H9 (cell line): Measurements from ENCODE around the gene HIGD2A. TPM values are rescaled to one million over a fixed set of nuclear protein-coding genes. Genes with fewer than 3 reads are reported as not detected.

Experiments
- DNase-seq: peaks from one replicate; pipeline ENCODE4 v3.0.0-alpha.2; 2017
- H2AFZ ChIP-seq: one replicate; pipeline ENCODE4 v1.6.1; 2013; ENCODE audit warnings: mild to moderate bottlenecking, low read length, control low read depth, moderate library complexity
- H2AK5ac ChIP-seq: 2 replicates; pipeline ENCODE4 v1.6.1; 2013; ENCODE audit warnings: low read length, control low read depth, mixed read lengths; ENCODE audit not compliant: insufficient read length
- H2BK120ac ChIP-seq: one replicate; pipeline ENCODE4 v1.6.1; 2013; ENCODE audit warnings: low read depth, mild to moderate bottlenecking, low read length, control low read depth, inconsistent platforms; ENCODE audit not compliant: poor library complexity, severe bottlenecking
- H2BK12ac ChIP-seq: 2 replicates; pipeline ENCODE4 v1.6.1; 2013; ENCODE audit warnings: low read length, control low read depth, mixed read lengths, low read depth; ENCODE audit not compliant: insufficient read length
- H2BK15ac ChIP-seq: 2 replicates; pipeline ENCODE4 v1.6.1; 2013; ENCODE audit warnings: low read depth, low read length, control low read depth
- H2BK20ac ChIP-seq: one replicate; pipeline ENCODE4 v1.6.1; 2013; ENCODE audit warnings: low read depth, mild to moderate bottlenecking, low read length, control low read depth, inconsistent platforms; ENCODE audit not compliant: poor library complexity, severe bottlenecking
- H2BK5ac ChIP-seq: 2 replicates; pipeline ENCODE4 v1.6.1; 2013; ENCODE audit warnings: low read length, control low read depth, mixed read lengths; ENCODE audit not compliant: insufficient read length
- H3K14ac ChIP-seq: 2 replicates; pipeline ENCODE4 v1.6.1; 2013; ENCODE audit warnings: low read length, control low read depth; ENCODE audit not compliant: insufficient read depth
- H3K18ac ChIP-seq: 2 replicates; pipeline ENCODE4 v1.6.1; 2013; ENCODE audit warnings: low read depth, mild to moderate bottlenecking, mixed read lengths, low read length, control low read depth; ENCODE audit not compliant: insufficient read length
- H3K23ac ChIP-seq: 2 replicates; pipeline ENCODE4 v1.6.1; 2013; ENCODE audit warnings: low read length, control low read depth, mixed read lengths, low read depth; ENCODE audit not compliant: insufficient read length
- H3K23me2 ChIP-seq: 2 replicates; pipeline ENCODE4 v1.6.1; 2013; ENCODE audit warnings: low read depth, mild to moderate bottlenecking, mixed read lengths, low read length, control low read depth; ENCODE audit not compliant: insufficient read length, poor library complexity, severe bottlenecking
- H3K27ac ChIP-seq: 2 replicates; pipeline ENCODE4 v1.5.1; 2013; ENCODE audit warnings: low read length, control low read depth, mixed read lengths, low read depth; ENCODE audit not compliant: insufficient read length
- H3K27me3 ChIP-seq: 2 replicates; pipeline ENCODE4 v1.6.1; 2013; ENCODE audit warnings: low read length, control low read depth, inconsistent platforms; ENCODE audit not compliant: insufficient read depth
- H3K4ac ChIP-seq: 2 replicates; pipeline ENCODE4 v1.6.1; 2013; ENCODE audit warnings: low read depth, mild to moderate bottlenecking, control low read depth, inconsistent platforms, low read length, moderate library complexity
- H3K4me1 ChIP-seq: 2 replicates; pipeline ENCODE4 v1.6.1; 2013; ENCODE audit warnings: low read length, control low read depth, inconsistent platforms; ENCODE audit not compliant: insufficient read depth
- H3K4me2 ChIP-seq: 2 replicates; pipeline ENCODE4 v1.6.1; 2013; ENCODE audit warnings: low read length, control low read depth, mixed read lengths; ENCODE audit not compliant: insufficient read length, insufficient read depth
- H3K56ac ChIP-seq: 2 replicates; pipeline ENCODE4 v1.6.1; 2013; ENCODE audit warnings: low read depth, mild to moderate bottlenecking, mixed read lengths, low read length, control low read depth; ENCODE audit not compliant: insufficient read length
- H3K79me1 ChIP-seq: 2 replicates; pipeline ENCODE4 v1.6.1; 2013; ENCODE audit warnings: low read depth, mild to moderate bottlenecking, moderate library complexity, low read length, control low read depth, inconsistent platforms; ENCODE audit not compliant: insufficient read depth, poor library complexity, severe bottlenecking
- H3K79me2 ChIP-seq: 2 replicates; pipeline ENCODE4 v1.6.1; 2013; ENCODE audit warnings: low read length, control low read depth, inconsistent platforms; ENCODE audit not compliant: insufficient read depth
- H3K9ac ChIP-seq: 2 replicates; pipeline ENCODE4 v1.6.1; 2013; ENCODE audit warnings: low read length, control low read depth, mixed read lengths; ENCODE audit not compliant: insufficient read length; ENCODE audit errors: extremely low read depth
- H3K9me3 ChIP-seq: one replicate; pipeline ENCODE4 v1.6.1; 2013; ENCODE audit warnings: low read depth, low read length, inconsistent platforms; ENCODE audit not compliant: control insufficient read depth
- H3T11ph ChIP-seq: one replicate; pipeline ENCODE4 v1.6.1; 2013; ENCODE audit warnings: mild to moderate bottlenecking, low read length, control low read depth, inconsistent platforms
- H4K20me1 ChIP-seq: one replicate; pipeline ENCODE4 v1.6.1; 2013; ENCODE audit not compliant: control insufficient read depth, insufficient read length, insufficient read depth
- H4K5ac ChIP-seq: 2 replicates; pipeline ENCODE4 v1.6.1; 2013; ENCODE audit warnings: low read depth, mild to moderate bottlenecking, mixed read lengths, low read length, control low read depth; ENCODE audit not compliant: insufficient read length
- H4K8ac ChIP-seq: replicated peaks from 2 replicates; pipeline ENCODE4 v1.6.1; 2013; ENCODE audit warnings: low read length, control low read depth, mixed read lengths, low read depth; ENCODE audit not compliant: insufficient read length
- H4K91ac ChIP-seq: 2 replicates; pipeline ENCODE4 v1.6.1; 2013; ENCODE audit warnings: low read depth, mild to moderate bottlenecking, moderate library complexity, mixed read lengths, low read length, control low read depth; ENCODE audit not compliant: insufficient read length
- H3K27ac Mint-ChIP-seq, 3 experiments: 2 replicates in 2 of 3; 3 replicates in 1 of 3; pipeline ENCODE4 v1.8.0; 2020 to 2021; ENCODE audit warnings: mixed read lengths in 3 of 3, mild to moderate bottlenecking in 1 of 3, moderate library complexity in 1 of 3
- H3K27me3 Mint-ChIP-seq: 2 replicates; pipeline ENCODE4 v1.8.0; 2021; ENCODE audit warnings: low read depth, mild to moderate bottlenecking, moderate library complexity, mixed read lengths
- H3K36me3 Mint-ChIP-seq, 3 experiments: 2 replicates in 2 of 3; 3 replicates in 1 of 3; pipeline ENCODE4 v1.8.0; 2020 to 2021; ENCODE audit warnings: low read depth in 3 of 3, mixed read lengths in 3 of 3; ENCODE audit not compliant: insufficient read depth in 1 of 3
- H3K4me1 Mint-ChIP-seq, 2 experiments: 2 replicates each; pipeline ENCODE4 v1.8.0; 2020; ENCODE audit warnings: mixed read lengths in 2 of 2
- H3K4me3 Mint-ChIP-seq, 2 experiments: 2 replicates in 1 of 2; 3 replicates in 1 of 2; pipeline ENCODE4 v1.8.0; 2020 to 2021; ENCODE audit warnings: mild to moderate bottlenecking in 2 of 2, mixed read lengths in 2 of 2, moderate library complexity in 1 of 2
- H3K9me3 Mint-ChIP-seq, 2 experiments: 2 replicates in 1 of 2; 3 replicates in 1 of 2; pipeline ENCODE4 v1.8.0; 2020; ENCODE audit warnings: mild to moderate bottlenecking in 2 of 2, mixed read lengths in 2 of 2, moderate library complexity in 1 of 2
- CTCF ChIP-seq: fragments of 200-600 bp; sonication (generic); conservative IDR thresholded peaks from 3 replicates; pipeline ENCODE4 v1.8.0; 2021; ENCODE audit warnings: antibody characterized with exemption, mild to moderate bottlenecking
- WGBS: extraction: QIAGEN DNeasy Blood & Tissue Kit; methylation state at CpG from one replicate; pipeline ENCODE4 v1.1.7; 2013; ENCODE audit warnings: missing lambda C conversion rate, low lambda C conversion rate, mixed read lengths; ENCODE audit not compliant: insufficient read length; ENCODE audit errors: extremely low coverage; 5-methylcytosine and 5-hydroxymethylcytosine counted together
- total RNA-seq: library from RNA; stranded (reverse); gene quantifications from 2 replicates; pipeline ENCODE4 v1.2.1, GENCODE V29; 2021

The HIGD2A gene
- total RNA-seq, 1 experiment from 2014 or later, result 92.3 TPM

GRCh38 chr5:176415240-176415951, 26.8 kb downstream of the HIGD2A start:
- no peak overlapping the region for H3K9ac ChIP-seq
- no peak for TF ChIP-seq CTCF
- H2BK12ac ChIP-seq, result no peak overlapping the region
- H2AK5ac ChIP-seq, result no peak overlapping the region
- peaks cover 6 to 9% of the 10 kb centered on the region in 2 experiments; a peak in 3 of 4 replicates for H3K4me1 Mint-ChIP-seq
- H3K4me2 ChIP-seq, result peak overlapping the region; percentile 60
- peaks cover 8 to 19% of the 10 kb centered on the region in 2 experiments for H3K9me3 Mint-ChIP-seq
- no peak overlapping the region for H4K5ac ChIP-seq
- H2AFZ ChIP-seq, result no peak overlapping the region
- H3K27ac Mint-ChIP-seq, result no peak overlapping the region
- no peaks in the 10 kb centered on the region; the same call in 1 of the 2 replicates for H3K27me3 ChIP-seq
- no peak overlapping the region for H3K4ac ChIP-seq
- H3K36me3 Mint-ChIP-seq, result peaks cover 0 to 10% (median 4%) of the 10 kb centered on the region in 3 experiments; a peak in 5 of 7 replicates
- no CpG with 5 or more reads among the region's 13 CpGs for WGBS
- DNase-seq, result no peak
- H3K4me3 Mint-ChIP-seq, result peak overlapping the region; percentile 69 to 76
- no peak overlapping the region for H3K23ac ChIP-seq
- H4K8ac ChIP-seq, result no peak overlapping the region
- no peaks in the 10 kb centered on the region for H3K79me1 ChIP-seq
- no peaks in the 10 kb centered on the region for H4K20me1 ChIP-seq
- no peak overlapping the region for H2BK120ac ChIP-seq
- H2BK5ac ChIP-seq, result no peak overlapping the region
- no peaks in the 10 kb centered on the region for H3K79me2 ChIP-seq
- no peaks in the 10 kb centered on the region for H3K4me1 ChIP-seq
- H3K14ac ChIP-seq, result no peak overlapping the region
- H3K56ac ChIP-seq, result no peak overlapping the region
- no peak overlapping the region for H3K18ac ChIP-seq
- peaks cover 21% of the 10 kb centered on the region for H3K27me3 Mint-ChIP-seq
- peaks cover 5% of the 10 kb centered on the region for H3K23me2 ChIP-seq
- H4K91ac ChIP-seq, result no peak overlapping the region
- H3K9me3 ChIP-seq, result no peaks in the 10 kb centered on the region
- H3T11ph ChIP-seq, result no peak overlapping the region
- H2BK15ac ChIP-seq, result no peak overlapping the region
- no peak overlapping the region for H2BK20ac ChIP-seq
- H3K27ac ChIP-seq, result no peak overlapping the region
